Stimulated activated CD8-positive, alpha-beta memory T cell treated with anti-CD3 and anti-CD28 coated beads, Interleukin-15, amount 100 ng/mL, for 24 hours (primary cell): Measurements from ENCODE around the gene LRTM2.
A peak's percentile ranks its signal among the peaks of the same experiment; 100 is the strongest.

Source experiments
- DNase-seq: peaks from one replicate; pipeline ENCODE4 v3.0.0-alpha.2; 2020; ENCODE audit warnings: low read depth

The LRTM2 gene

DNA sequence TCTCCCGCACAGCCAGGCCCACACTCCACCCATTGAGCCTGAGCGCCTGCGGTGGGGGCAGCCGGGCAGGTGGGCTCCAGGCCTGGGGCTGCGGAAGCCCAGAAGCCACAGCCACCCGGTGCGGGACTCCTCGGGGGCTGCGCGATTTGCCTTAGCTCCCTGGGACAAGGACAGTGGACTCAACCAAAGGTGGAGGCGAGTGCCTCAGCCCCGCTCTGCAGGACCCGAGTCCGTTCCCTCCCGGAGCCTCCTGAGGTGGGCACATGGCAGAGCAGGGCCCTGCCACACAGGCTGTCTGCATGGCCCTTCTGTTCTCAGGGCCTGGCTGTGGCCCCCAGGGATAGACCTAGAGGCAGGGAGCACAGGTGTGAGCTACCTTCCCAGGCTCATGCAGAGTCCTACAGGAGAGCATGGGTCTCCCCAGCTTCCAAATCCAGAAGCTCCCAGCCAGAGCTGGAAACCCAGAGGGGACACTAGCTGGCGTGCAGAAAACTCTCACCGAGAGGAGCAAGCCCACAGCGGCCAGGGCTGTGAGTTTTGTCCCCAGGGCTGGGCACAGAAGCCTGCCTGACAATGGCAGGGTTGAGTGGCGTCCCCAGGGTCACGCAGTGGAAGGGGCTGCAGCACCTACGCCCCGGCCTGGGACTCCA lies 22.2 kb upstream of the LRTM2 start:
- no peak for DNase-seq

DNA sequence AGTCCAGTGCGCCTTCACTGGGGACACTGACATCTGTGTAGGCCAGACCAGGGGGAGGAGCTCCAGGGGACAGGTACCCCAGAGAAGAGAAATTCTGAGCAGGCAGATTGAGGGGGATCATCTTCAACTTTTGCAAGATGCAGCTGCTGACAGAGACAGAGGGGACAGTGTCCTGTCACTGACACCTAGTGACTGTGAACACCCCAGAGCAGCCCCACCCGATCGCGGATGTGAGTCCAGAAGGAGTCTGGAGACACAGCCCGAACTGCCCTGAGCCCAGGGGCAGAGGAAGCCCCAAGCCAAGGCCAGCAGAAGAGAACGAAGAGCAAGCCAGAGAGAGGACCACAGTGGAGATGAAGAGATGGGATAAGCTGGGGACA lies 21.7 kb upstream of the LRTM2 start:
- no peak for DNase-seq

DNA sequence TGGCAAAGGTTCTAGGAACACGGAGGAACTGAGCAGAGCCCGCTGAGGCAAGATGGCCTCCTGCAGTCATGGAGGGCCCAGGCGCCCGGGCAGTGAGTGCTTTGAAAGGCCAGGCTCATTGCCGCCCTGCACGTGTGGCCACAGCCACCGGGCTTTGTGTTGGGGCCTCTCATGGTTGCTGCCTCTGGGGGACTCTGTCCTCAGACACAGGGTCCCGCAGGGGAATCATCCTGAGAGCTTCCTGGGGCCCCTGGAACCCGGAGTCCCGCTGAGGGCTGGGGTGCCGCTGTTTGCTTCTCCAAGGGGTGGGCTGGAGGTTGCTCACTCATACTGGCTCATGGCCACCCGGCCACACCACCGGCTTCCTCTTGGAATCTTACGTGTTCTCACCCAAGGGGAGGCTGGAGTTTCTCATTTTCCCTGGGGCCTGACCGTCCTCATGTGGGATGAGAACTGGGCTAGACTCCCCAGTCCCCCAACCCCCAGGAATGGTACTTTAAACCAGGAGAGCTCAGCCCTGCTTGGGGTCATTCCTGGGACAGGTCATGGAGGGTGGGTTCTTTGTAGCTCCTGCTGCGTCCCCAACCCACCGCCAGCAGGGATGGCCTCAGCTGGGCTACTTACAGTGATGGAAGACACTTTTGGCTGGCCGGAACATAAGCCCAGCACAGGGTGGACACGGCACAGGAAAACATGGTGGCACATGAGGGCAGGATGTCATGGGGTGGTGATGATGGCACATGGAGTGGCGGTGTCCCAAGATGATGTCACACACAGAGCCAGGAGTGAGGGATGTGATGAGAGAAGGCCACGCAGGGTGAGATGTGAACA lies 21.1 kb upstream of the LRTM2 start:
- DNase-seq: no peak

DNA sequence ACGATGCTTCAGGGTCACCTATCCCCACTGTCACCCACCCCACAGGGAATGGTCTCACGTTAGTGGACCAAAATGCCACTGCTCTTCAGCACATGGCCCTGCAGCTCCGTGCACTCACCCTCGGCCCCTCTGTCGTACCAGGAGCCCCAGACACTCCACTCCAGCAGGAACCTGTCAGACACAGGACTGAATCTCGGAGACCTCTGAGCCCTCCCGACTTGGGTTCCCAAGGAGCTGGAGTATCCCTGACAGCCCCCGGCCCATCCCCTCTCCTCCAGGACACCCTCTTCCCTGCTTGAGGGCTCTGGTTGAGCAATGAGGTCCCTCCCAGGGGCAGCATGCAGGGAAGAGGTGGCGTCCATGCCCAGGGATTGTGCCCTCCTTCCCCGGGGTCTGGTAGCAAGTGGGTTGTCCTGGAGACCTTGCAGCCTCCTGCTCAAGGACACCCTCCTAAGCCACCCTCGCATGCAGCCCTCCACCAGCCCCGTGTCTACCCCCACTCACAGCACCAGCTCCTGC lies 20.4 kb upstream of the LRTM2 start:
- no peak for DNase-seq

DNA sequence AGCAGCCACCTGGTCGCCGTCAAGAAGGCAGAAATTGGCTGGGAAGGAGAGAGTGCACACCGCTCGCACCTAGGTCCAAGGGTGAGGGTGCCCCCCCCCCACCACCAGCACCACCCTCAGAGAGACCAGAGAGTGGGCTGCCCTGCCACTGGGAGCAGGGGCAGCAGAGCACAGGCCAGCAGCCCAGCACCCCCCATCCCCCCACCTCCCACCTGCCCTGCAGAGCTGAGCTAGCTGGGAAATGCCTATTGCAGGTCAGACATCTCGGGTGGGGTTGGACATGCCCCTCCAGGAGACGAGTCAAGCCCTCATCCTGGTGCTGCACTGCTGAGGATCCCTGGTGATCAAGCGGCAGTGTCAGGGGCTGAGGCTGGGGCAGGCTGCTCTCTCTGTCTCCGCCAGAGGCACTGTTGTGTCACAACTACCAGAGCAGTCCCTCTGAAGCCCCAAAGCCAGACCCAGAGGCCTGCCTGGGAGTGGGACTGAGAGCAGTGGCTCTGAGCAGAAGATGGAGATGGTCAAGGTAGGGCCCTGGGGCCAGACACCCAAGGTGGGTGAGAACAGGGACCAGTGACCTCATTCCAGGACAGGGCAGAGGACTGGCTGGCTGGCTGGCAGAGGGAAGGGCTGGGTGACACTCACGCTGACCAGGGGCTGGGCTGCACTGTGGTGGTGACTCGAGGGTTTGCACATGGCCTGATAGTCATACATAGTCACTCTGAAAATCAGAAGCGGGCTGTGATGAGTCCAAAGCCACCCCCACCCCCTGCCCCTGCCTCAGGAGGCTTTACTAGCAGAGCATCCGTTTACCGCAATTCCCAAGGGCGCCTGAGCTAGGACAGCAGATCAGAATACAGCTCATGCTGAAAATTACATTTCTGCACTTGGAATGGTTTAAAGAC lies 19.7 kb upstream of the LRTM2 start:
- no peak for DNase-seq

DNA sequence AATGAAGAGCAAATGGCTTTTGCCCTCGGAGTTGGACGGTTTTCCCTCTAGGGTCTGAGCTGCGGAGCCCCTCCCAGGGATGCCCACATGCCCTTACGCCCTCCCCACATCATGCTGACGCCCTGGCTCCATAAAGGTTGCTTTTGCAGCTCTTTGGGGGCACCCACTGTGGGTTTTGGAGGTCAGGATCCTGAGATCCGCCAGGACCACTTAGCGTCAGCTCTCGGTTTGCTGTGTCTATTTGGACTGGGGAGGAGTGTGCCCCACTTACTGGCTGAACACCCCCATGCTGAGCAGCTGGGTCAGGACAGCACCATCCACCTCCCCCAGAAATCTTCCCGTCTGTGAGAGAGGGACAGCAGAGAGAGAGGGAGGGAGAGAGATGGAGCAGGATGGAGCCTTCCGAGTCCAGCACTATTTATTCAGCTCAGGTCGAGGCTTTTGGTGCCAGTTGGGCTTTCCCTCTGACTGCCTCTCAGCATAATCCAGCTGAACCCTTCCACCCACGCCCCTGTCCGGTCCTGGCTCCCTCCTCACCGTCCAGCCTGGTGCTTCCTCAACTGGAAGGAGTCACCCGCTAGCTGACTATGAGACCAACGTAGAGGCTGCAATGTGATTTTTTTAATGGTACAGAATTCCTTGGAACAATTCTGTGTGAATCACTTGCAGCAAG lies 18.9 kb upstream of the LRTM2 start:
- no peak for DNase-seq

DNA sequence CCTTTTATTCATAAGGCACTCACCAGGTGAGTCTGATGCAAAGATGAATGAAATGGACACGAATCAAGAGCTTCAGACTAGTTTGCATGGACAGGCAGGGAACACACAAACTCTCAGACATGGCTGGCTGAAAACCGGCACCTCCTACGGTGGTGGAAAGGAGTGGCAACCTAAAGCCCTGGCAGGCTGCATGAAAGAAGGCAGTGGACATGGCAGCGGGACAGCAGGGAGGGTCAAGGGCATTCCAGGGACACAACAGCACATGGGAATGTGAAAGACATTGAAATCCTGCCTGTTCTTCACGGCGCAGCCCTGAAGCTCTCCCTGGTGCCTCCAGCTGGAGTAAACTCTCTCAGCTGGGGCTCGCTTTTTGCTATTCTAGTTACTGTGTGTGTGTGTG lies 16.6 kb upstream of the LRTM2 start:
- DNase-seq: no peak

DNA sequence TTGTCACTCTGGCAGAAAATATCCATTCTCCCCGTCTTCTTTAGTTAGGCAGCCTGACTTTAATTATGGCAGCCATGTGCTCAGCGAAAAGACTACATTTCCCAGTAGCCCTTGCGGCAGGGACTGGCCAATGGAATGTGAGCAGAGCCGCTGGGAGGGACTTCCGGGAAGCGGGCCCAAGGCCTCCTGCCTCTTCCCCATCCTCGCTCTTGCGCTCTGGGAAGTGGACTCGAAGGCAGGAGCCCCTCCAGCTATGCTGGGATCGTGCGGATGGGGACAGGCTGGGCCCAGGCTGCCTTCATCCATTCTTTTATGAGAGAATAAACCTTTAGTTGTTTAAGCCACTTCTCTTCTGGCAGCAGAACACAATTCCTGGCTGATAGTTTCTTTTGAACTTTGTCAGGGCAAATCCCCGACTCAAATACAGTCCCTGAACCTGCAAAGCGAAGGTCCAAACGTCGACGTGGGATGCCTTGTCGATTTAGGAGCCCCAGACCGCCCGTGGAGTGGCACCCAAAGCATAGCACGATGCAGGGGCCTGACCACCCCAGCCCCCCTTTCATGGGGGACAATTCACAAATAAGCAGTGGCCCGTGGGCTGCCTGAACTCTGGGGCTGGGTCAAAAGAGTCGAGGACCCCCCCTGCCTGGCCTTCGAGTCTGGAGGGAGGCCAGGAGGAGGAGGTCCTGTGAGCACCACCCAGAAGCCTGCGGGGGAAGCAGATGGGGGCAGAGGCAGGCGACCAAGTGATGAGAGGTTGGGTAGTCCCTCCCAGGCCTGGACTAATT lies 15.6 kb upstream of the LRTM2 start:
- DNase-seq: peak; percentile 52

DNA sequence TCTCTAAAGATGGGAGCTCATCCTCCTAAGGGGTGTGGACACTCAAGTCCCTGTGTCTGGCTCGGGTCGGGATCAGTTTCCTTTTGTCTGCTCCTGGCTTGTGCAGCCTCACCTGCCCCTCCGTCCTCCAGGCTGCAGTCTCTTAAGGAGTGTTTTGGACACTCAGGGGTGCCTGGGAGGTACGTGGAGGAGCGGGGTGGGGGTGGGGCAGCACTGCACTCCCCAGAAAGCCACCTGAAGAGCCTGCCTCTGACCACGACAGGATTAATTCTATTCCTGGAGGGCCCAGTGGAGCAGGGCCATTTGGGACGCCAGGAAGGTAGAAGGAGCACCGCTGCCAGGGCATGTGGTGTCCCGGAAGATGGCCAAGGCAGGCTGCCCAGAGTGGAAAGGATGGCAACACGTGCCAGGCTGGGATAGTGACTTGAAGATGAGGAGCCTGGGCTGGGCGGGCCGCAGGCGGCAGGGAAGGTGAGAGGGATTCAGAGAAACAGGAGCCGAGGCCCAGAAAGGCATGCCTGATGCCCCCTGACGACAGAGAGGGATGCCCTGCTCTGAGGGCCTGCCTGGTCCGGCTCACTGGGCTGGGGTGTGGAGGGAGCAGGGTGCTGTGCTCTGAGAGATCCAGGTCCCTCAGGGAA lies 14.8 kb upstream of the LRTM2 start:
- DNase-seq: no peak

DNA sequence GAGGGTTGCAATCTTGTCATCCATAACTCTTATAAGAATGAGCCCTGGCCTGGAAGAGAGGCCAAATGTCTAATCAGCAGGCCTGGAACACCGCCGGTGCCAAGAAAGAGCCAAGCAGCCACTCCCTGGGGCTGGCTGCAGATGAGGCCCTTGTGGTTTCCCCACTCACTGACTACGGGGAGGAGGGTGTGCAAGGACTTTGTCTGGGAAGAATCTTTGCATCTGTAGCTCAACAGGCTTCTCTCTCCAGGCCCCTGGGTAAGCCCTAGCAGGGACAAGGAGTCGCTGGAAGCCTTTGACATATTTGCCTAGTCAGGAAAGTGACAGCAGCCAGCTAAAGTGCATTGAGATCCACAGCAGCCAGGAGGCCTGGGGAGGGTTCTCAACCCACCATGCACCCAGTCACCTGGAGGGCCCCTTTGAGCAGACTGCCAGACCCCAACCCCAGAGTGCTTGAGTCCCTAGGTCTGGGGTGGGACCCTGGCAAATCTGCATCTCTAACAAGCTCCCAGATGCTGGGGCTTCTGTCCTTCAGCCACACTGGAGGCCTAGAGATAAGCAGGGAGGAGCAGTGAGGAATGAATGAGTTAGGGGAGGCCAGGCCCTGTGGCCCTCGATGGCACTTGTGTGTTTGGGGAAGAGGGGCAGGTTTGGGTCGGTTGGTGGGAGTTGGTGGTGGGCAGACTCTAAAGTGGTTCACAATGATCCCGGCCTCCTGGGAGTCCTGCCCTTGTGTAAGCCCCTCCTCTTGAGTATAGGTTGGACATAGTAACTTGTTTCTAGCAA lies 13.9 kb upstream of the LRTM2 start:
- DNase-seq: no peak

DNA sequence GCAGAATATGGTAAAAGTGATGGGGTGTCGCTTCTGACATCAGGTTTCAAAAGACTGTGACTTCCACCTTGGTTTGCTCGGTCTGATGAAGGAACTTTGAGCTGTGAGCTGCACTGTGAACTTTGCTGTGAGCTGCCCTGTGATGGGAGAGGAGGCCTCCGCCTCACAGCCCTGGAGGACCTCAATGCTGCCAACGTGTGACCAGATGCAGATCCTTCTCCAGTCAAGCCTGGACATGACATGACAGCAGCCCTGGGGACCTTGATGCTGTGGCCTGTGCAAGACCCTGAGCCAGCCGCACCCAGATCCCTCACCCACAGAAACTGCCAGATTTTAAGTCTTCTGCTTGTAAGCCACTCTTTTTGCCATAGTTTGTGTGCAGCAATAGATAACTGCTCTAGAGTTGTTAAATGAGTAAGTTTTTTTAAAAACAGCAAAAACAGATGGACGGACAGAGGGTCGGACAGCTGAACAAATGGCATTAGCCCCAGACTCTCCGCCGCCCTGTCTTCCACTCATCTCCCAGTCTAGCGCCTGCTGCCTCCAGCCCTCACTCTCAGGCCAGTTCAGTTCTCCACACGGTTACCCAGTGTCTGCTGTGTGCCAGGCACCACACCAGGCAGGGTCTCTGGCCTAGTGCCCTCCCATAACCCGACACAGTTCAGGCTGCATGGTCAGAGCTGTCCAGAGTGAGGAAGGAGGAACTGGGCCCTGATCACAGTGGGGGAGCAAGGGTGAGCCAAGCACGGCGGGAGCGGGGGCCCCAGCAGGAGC lies 13.1 kb upstream of the LRTM2 start:
- no peak for DNase-seq

DNA sequence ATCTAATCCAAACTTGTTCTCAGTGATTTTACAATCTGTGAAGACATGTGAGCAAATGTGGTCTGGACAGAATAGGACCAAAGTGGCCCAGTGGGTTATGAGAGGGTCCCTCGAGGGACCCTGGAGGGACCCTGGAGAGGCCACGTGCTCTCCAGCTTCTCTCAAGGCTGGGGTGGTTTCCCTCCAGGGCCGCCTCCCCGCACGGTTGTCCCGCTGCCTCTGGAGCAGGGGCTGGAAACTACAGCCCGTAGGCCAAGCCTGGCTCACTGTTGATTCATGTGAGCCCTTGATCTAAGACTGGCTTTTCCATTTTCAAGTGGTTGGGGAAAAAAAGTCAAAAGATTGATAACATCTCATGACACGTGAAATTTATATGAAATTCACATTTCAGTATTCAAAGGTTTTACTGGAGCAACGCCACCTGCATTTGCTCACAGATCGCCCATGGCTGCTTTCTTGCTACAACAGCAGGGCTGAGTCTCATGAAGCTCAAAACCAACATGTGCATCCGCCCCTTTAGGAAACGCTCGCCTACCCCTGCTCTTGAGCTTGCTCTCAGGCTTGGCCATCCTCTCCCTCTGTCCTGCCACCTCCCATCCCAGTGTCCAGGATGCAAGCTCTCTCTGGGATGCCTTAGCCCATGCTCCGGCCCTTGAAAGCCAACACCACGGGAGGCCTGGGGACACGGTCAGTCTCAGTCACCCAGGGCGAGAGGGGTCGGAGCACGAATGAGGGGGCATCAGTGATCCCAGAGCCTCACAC lies 12.1 kb upstream of the LRTM2 start:
- DNase-seq: no peak

DNA sequence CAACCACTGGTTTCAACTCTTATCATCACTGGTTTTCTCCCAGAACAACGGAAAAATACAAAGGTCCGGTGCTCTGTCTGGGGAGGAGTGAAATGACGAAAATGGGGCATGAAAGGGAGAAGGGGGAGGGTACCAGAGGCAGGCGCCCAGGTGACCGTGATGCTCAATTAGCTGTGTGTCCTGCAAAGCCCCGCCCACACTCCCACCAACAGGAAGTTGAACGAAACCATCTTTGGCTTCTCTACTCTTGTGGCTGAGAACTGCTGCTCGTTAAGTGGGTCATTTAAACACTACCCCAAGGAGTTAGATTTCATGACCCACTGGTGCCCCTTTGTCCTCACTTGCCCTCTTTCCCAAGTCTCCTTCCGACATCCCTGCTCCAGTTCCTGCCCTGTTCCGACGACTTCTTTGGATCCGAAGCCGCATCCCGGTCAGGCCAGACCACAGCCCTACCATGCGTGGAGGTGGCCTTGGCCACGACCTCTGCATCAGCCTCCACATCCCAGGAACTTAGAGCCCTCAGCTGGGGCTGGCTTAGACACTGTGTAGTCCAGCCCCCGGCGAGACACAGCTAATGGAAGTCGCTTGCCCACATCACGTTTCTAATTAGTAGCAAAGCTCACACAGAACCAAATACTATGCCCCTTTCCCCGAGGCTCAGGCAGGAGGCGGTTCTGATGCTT lies 11.4 kb upstream of the LRTM2 start:
- no peak for DNase-seq

DNA sequence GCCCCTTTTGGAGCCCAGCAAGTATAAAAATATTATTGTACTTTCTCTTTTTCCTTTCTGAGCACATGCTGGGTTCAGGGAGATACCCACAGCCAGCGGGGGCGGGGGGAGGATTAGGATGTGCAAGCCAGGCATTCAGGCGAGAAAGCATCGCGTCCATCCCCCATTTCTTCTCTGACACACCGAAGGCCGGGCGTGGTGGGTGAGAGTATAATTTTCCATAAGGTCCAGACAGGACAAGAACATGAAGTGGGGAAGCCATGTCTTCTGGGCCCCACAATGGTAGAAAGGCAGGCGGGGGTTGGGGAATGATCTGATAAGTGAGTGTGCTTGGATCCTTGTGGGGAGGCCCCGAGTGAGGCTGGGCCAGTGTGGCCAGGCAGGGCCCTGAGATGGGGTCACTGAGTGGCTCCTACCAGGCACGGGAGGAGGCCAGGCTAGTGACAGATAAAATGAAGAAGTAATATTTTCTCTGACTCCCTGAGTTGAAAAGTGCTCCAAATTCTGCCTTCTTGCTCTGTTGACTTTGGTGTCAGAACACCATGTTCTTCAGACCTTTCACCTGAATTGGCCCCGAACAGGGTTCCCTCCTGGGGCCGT lies 10.7 kb upstream of the LRTM2 start:
- no peak for DNase-seq

DNA sequence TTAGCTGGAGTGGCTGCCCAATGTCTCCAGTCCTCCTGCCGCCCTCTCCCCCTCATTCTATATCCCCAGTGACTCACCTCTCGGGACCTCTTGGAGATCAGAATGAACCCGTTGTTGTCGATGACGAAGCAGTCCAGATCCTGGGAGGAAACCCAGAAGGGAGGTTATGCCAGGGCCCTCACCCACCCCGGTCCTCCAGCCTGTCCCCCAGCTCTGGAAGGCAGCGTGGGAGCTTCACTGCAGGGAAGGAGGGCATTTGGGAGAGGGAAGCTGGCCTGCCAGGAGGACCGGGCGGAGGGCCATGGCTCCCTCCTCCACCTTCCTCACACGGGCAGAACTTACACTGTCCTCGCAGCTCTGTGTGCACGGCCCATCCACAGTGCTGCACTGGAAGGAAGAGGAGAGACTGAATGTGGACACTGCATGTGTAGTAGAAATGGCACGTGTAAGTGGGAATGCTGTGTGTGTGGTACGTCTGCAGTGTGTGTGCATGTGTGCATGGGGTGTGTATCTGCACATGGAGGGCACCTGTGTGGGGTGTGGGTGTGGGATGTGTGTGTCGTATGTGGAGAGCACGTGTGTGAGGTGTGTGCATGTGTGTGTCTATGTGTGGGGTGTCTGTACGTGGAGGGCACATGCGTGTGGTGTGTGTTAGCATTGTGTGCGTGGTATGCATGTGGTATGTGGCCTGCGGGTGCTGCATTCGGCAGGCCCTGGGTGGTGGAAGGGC lies 10.0 kb upstream of the LRTM2 start:
- no peak for DNase-seq

DNA sequence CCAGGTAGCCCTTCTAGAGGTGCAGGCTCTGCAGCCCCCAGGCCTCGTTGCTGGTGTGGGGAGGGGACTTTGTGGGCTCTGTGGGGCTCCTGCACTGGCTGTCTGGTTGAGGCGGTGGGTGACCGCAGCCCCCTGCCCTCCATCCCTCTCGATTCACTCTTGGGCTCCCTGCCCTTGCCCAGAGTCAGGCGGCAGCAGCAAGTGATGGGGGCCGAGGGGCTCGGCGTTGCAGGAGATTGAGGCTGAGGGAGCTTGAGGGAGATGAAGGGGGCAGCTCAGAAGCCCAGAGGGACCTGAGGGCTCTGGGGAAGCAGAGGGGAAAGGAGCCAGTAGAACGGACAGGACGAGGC lies 9.5 kb upstream of the LRTM2 start:
- no peak for DNase-seq
